ACHN (cell line): ENCODE data around the gene LSS.
"Not testable (repeated sequence)": the region's sequence is repeated elsewhere in the genome, so short reads cannot be mapped to it uniquely, and the experiment has no call there.

ENCODE experiments used
- DNase-seq: peaks from one replicate; pipeline ENCODE4 v3.0.0-alpha.2; 2015
- in situ Hi-C: cut with HindIII; loops from 2 replicates; pipeline ENCODE4 v1.10.0; 2017; ENCODE audit warnings: low sequenced_read_pairs, low pct_ligation_motif_present, low pct_unique_long_range_greater_than_20kb

The LSS gene

GRCh38 chr21:46210378-46211136 lies 18.0 kb downstream of the LSS start:
- in situ Hi-C loops = no loop called here
- no peak for DNase-seq

- DNase-seq = no peak
- in situ Hi-C loops = no loop called here
Measured at GRCh38 chr21:46208761-46209721, 19.5 kb downstream of the LSS start.

- in situ Hi-C loops = no loop called here
- DNase-seq = no peak
Measured at GRCh38 chr21:46207920-46208591, 20.5 kb downstream of the LSS start.

- DNase-seq = no peak
- in situ Hi-C loops = no loop called here
Measured at GRCh38 chr21:46207006-46207919, 21.3 kb downstream of the LSS start.

- DNase-seq = no peak
- in situ Hi-C loops = no loop called here
Measured at GRCh38 chr21:46206163-46207005, 22.2 kb downstream of the LSS start.

GRCh38 chr21:46205766-46206162 lies 22.8 kb downstream of the LSS start:
- in situ Hi-C loops = no loop called here
- no peak for DNase-seq

GRCh38 chr21:46205166-46205565 lies 23.4 kb downstream of the LSS start:
- in situ Hi-C loops = no loop called here
- DNase-seq = no peak

GRCh38 chr21:46203203-46203600 lies 25.4 kb downstream of the LSS start:
- in situ Hi-C loops = no loop called here

GRCh38 chr21:46202592-46203202 lies 25.9 kb downstream of the LSS start:
- in situ Hi-C loops = no loop called here
- no peak for DNase-seq

More at GRCh38 chr21:46203203-46203600, 25.4 kb downstream of the LSS start:
- DNase-seq = no peak

- in situ Hi-C loops, DNase-seq: not testable (repeated sequence)
Measured at GRCh38 chr21:46200877-46201803, 27.4 kb downstream of the LSS start.

GRCh38 chr21:46199436-46200373 lies 28.9 kb downstream of the LSS start:
- in situ Hi-C loops = no loop called here
- DNase-seq = no peak

GRCh38 chr21:46196733-46197132 lies 31.8 kb downstream of the LSS start:
- no peak for DNase-seq
- in situ Hi-C loops = no loop called here

- in situ Hi-C loops = no loop called here
Measured at GRCh38 chr21:46195595-46196195, 32.9 kb downstream of the LSS start.

More at GRCh38 chr21:46195595-46196195, 32.9 kb downstream of the LSS start:
- no peak for DNase-seq
